ENCODE measurements around the gene PRKCI.

GRCh38 chr3:170278627-170279026, 56.4 kb downstream of the PRKCI start:
- TF ChIP-seq POLR2AphosphoS5 (IDR thresholded peaks at IDR 0.05; ENCODE audit: low read depth, low read length) (no peak), POLR2A (IDR thresholded peaks at IDR 0.05; ENCODE audit: low read depth, low read length) (no peak), TAF1 (IDR thresholded peaks at IDR 0.05; ENCODE audit: borderline replicate concordance, low read depth, low read length) (no peak)
